Astrocyte (in vitro differentiated cells and primary cell): ENCODE data around the gene MKNK1.

ENCODE experiments used
- EZH2 ChIP-seq: IDR thresholded peaks from 2 replicates; pipeline ENCODE4 v1.6.1; 2012; ENCODE audit warnings: mild to moderate bottlenecking, low read length, inconsistent platforms; ENCODE audit not compliant: insufficient read depth
- TF ChIP-seq, protein P1 (sequence below): IDR thresholded peaks from 2 replicates; pipeline ENCODE4 v1.5.1; 2011; ENCODE audit warnings: low read depth, mild to moderate bottlenecking, inconsistent platforms, low read length, moderate library complexity; ENCODE audit not compliant: insufficient read depth

GRCh38 chr1:46547481-46548383, 56.3 kb downstream of the MKNK1 start:
- TF ChIP-seq, protein P1, sequence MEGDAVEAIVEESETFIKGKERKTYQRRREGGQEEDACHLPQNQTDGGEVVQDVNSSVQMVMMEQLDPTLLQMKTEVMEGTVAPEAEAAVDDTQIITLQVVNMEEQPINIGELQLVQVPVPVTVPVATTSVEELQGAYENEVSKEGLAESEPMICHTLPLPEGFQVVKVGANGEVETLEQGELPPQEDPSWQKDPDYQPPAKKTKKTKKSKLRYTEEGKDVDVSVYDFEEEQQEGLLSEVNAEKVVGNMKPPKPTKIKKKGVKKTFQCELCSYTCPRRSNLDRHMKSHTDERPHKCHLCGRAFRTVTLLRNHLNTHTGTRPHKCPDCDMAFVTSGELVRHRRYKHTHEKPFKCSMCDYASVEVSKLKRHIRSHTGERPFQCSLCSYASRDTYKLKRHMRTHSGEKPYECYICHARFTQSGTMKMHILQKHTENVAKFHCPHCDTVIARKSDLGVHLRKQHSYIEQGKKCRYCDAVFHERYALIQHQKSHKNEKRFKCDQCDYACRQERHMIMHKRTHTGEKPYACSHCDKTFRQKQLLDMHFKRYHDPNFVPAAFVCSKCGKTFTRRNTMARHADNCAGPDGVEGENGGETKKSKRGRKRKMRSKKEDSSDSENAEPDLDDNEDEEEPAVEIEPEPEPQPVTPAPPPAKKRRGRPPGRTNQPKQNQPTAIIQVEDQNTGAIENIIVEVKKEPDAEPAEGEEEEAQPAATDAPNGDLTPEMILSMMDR = peak; percentile 47
- no peak for TF ChIP-seq EZH2
